Stimulated activated CD8-positive, alpha-beta memory T cell treated with anti-CD3 and anti-CD28 coated beads, Interleukin-15, amount 100 ng/mL, for 1 hour (primary cell): ENCODE data around the gene PXMP2.
"Not testable (repeated sequence)": the region's sequence is repeated elsewhere in the genome, so short reads cannot be mapped to it uniquely, and the experiment has no call there.

Experiments
- DNase-seq: peaks from one replicate; pipeline ENCODE4 v3.0.0-alpha.2; 2020; ENCODE audit warnings: low read depth

The PXMP2 gene

DNA sequence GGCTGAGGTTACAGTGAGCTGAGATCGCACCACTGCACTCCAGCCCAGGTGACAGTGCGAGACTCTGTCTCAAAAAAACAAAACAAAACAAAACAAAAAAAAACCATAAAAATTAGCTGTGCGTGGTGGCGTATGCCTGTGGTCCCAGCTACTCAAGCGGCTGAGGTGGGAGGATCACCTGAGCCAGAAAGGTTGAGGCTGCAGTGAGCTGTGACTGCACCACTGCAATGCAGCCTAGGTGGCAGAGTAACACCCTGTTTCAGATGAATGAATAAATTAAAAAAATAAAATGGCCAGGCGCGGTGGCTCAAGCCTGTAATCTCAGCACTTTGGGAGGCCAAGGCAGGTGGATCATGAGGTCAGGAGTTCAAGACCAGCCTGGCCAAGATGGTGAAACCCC is 66.3 kb downstream of the PXMP2 start:
- DNase-seq = not testable (repeated sequence)

DNA sequence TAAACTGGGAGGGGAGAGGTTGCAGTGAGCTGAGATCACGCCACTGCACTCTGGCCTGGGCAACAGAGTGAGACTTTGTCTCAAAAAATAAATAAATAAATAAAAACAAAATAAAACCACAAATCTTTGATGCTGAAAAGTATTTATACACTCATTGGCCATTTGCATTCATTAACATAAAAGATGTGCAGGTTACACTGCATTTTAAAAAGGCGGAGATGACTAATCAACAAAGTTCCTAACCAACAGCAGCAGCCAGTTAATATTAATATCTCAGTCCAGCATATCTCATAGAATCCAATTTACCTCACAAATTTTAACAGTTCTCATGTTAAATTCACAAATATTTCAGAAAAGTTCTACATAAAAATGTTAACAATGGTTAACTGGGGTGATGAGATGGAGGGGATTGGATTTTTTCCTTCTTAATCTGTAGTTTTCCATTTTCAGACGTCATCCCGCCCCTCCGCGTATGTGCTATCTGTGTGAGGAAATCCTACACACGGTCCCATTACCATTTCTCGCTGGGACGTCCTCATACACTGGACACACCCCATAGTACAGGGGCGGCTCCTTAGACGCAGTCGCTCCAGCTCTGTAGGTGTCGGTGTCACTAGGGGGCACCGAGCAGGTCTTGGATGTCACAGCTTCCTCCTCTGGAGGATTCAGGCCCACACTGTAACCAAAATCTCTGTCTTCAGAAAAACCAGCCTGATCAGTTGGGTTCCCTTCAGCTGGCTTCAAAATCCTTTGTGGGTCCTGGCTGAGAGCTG is 67.0 kb downstream of the PXMP2 start:
- no peak for DNase-seq
